Hair follicular keratinocyte (primary cell): Measurements from ENCODE around the gene SEC22B. TPM values are rescaled to one million over a fixed set of nuclear protein-coding genes. Genes with fewer than 3 reads are reported as not detected.

Experiments
- total RNA-seq: library from RNA; depleted of rRNA; stranded (reverse); fragments of >200 nt; gene quantifications from 2 replicates; pipeline ENCODE4 v1.2.3, GENCODE V29; 2015

The SEC22B gene
- 10.6 and 10.7 TPM in 2 replicates for total RNA-seq

GRCh38 chr1:120176092-120176855 is at the start of gene SEC22B:
Gene SEC22B (minus strand): TSS chr1:120176520. CDS start chr1:120176381, 139 bp downstream.

Other genes with a start within 250 kb of the SEC22B start
- gene NOTCH2, start 106.9 kb downstream of the SEC22B start, total RNA-seq = 35.0 and 42.1 TPM in 2 replicates
- 4.6 and 9.1 TPM in 2 replicates for gene NBPF8, start 238.5 kb upstream of the SEC22B start, total RNA-seq